NB4 (cell line): Measurements from ENCODE around the gene FBXW8.

Experiments
- DNase-seq: peaks from one replicate; pipeline ENCODE4 v3.0.0; 2010; ENCODE audit warnings: low read depth
- H3K4me3 ChIP-seq: one replicate; pipeline ENCODE4 v1.5.1; 2011; ENCODE audit warnings: mild to moderate bottlenecking, low read depth, low read length, moderate library complexity
- CTCF ChIP-seq: IDR thresholded peaks from one replicate; pipeline ENCODE4 v1.5.1; 2012; ENCODE audit warnings: low read depth, low read length
- MAX ChIP-seq: IDR thresholded peaks from 2 replicates; pipeline ENCODE4 v1.6.1; 2011; ENCODE audit warnings: low read depth, low read length
- MYC ChIP-seq: IDR thresholded peaks from 2 replicates; pipeline ENCODE4 v1.6.1; 2011; ENCODE audit warnings: low read depth, low read length
- POLR2A ChIP-seq: IDR thresholded peaks from 2 replicates; pipeline ENCODE4 v1.6.1; 2011; ENCODE audit warnings: mild to moderate bottlenecking; ENCODE audit not compliant: insufficient read length; ENCODE audit errors: extremely low read depth

Gene FBXW8

GRCh38 chr12:117033382-117034221 lies 122.9 kb downstream of the FBXW8 start:
- no peak for DNase-seq
- TF ChIP-seq MYC (no peak), POLR2A (no peak), CTCF (no peak), MAX (no peak)
- H3K4me3 ChIP-seq, result no peak overlapping the region

GRCh38 chr12:117034249-117034648 lies 123.5 kb downstream of the FBXW8 start:
- no peak for DNase-seq
- TF ChIP-seq MYC, result no peak
- H3K4me3 ChIP-seq, result no peak overlapping the region

GRCh38 chr12:117034701-117035151 lies 124.0 kb downstream of the FBXW8 start:
- H3K4me3 ChIP-seq, result no peak overlapping the region

GRCh38 chr12:117035287-117035686 lies 124.5 kb downstream of the FBXW8 start:
- no peak for TF ChIP-seq CTCF
- TF ChIP-seq MAX, result no peak
- TF ChIP-seq MYC, result no peak
- TF ChIP-seq POLR2A, result no peak
- no peak overlapping the region for H3K4me3 ChIP-seq
- DNase-seq, result no peak

More at GRCh38 chr12:117034701-117035151, 124.0 kb downstream of the FBXW8 start:
- TF ChIP-seq MYC (no peak), CTCF (no peak), POLR2A (no peak), MAX (no peak)
- DNase-seq, result no peak

- H3K4me3 ChIP-seq, result no peak overlapping the region
- DNase-seq, result no peak
Observed at GRCh38 chr12:117036046-117036445, 125.3 kb downstream of the FBXW8 start.

More at GRCh38 chr12:117036046-117036445, 125.3 kb downstream of the FBXW8 start:
- TF ChIP-seq CTCF, result no peak
- no peak for TF ChIP-seq POLR2A
- TF ChIP-seq MYC, result no peak
- no peak for TF ChIP-seq MAX
